Measurements from ENCODE around the gene CALCOCO1.

Gene CALCOCO1

GRCh38 chr12:53743266-53744129, 16.2 kb upstream of the CALCOCO1 start:
- H3K4me3 ChIP-seq (replicated peaks; ENCODE audit: insufficient read depth, low read length): no peak overlapping the region
- H3K27me3 ChIP-seq (ENCODE audit: insufficient read depth, poor library complexity, severe bottlenecking): peaks cover 43% of the 10 kb centered on the region
- no peak overlapping the region for H3K27ac ChIP-seq (replicated peaks)
- DNase-seq (ENCODE audit: low read depth in 1 of 2, low spot score in 1 of 2): peak; percentile 38 to 54
- peak; percentile 83 for TF ChIP-seq CTCF (IDR thresholded peaks at IDR 0.05; ENCODE audit: insufficient read depth, low read length)
- no peak for TF ChIP-seq REST (IDR thresholded peaks at IDR 0.05; ENCODE audit: insufficient replicate concordance, low read depth)

- TF ChIP-seq POLR2AphosphoS5 (IDR thresholded peaks at IDR 0.05; ENCODE audit: low read depth) (no peak), SPI1 (IDR thresholded peaks at IDR 0.05; ENCODE audit: borderline replicate concordance, low read depth) (no peak), CTCF (IDR thresholded peaks at IDR 0.05; ENCODE audit: insufficient read depth, low read length) (no peak), GABPA (IDR thresholded peaks at IDR 0.05; ENCODE audit: low read depth) (no peak), REST (IDR thresholded peaks at IDR 0.05; ENCODE audit: insufficient replicate concordance, low read depth) (no peak)
- Histone ChIP-seq H3K27me3 (ENCODE audit: insufficient read depth, poor library complexity, severe bottlenecking) (peaks cover 40% of the 10 kb centered on the region), H3K27ac (replicated peaks) (no peak overlapping the region), H3K4me3 (replicated peaks; ENCODE audit: insufficient read depth, low read length) (no peak overlapping the region)
- no peak for DNase-seq (ENCODE audit: low read depth in 1 of 2, low spot score in 1 of 2)
Observed at GRCh38 chr12:53740130-53740491, 12.9 kb upstream of the CALCOCO1 start.

- no peak overlapping the region for H3K4me3 ChIP-seq (replicated peaks; ENCODE audit: insufficient read depth, low read length)
- DNase-seq (ENCODE audit: low read depth in 1 of 2, low spot score in 1 of 2): no peak
- peaks cover 36% of the 10 kb centered on the region for H3K27me3 ChIP-seq (ENCODE audit: insufficient read depth, poor library complexity, severe bottlenecking)
- no peak for TF ChIP-seq SPI1 (IDR thresholded peaks at IDR 0.05; ENCODE audit: borderline replicate concordance, low read depth)
- no peak for TF ChIP-seq CTCF (IDR thresholded peaks at IDR 0.05; ENCODE audit: insufficient read depth, low read length)
- no peak for TF ChIP-seq GABPA (IDR thresholded peaks at IDR 0.05; ENCODE audit: low read depth)
- no peak for TF ChIP-seq REST (IDR thresholded peaks at IDR 0.05; ENCODE audit: insufficient replicate concordance, low read depth)
- no peak for TF ChIP-seq POLR2AphosphoS5 (IDR thresholded peaks at IDR 0.05; ENCODE audit: low read depth)
- no peak overlapping the region for H3K27ac ChIP-seq (replicated peaks)
Observed at GRCh38 chr12:53739214-53740129, 12.2 kb upstream of the CALCOCO1 start.
